Measurements from ENCODE around the gene GOLGA3.

GOLGA3 gene

GRCh38 chr12:132719954-132720324 is 108.7 kb downstream of the GOLGA3 start:
- no peak for DNase-seq (ENCODE audit: low read depth in 1 of 2, low spot score in 1 of 2)
- in situ Hi-C loops (cut with HindIII; ENCODE audit: low pct_unique_long_range_greater_than_20kb, low sequenced_read_pairs), result no loop called here
- no peak for TF ChIP-seq JUND (IDR thresholded peaks at IDR 0.05; ENCODE audit: low read depth)

GRCh38 chr12:132719141-132719953 is 109.3 kb downstream of the GOLGA3 start:
- no peak for DNase-seq (ENCODE audit: low read depth in 1 of 2, low spot score in 1 of 2)
- in situ Hi-C loops (cut with HindIII; ENCODE audit: low pct_unique_long_range_greater_than_20kb, low sequenced_read_pairs), result no loop called here
- TF ChIP-seq JUND (IDR thresholded peaks at IDR 0.05; ENCODE audit: low read depth), result no peak
